Dendritic cell treated with granulocyte-macrophage colony-stimulating factor and Interleukin-4, amounts not matched to agents 40 ng/mL and 50 ng/mL, for 4 days (primary cell): ENCODE results near the gene TMEM164.
"Not testable (repeated sequence)": the region's sequence is repeated elsewhere in the genome, so short reads cannot be mapped to it uniquely, and the experiment has no call there.

Experiments used
- H3K27ac Mint-ChIP-seq: one replicate; pipeline ENCODE4 v1.8.0; 2022; ENCODE audit warnings: mild to moderate bottlenecking, mixed read lengths
- H3K27me3 Mint-ChIP-seq: one replicate; pipeline ENCODE4 v1.8.0; 2022; ENCODE audit warnings: mild to moderate bottlenecking, mixed read lengths
- H3K36me3 Mint-ChIP-seq: one replicate; pipeline ENCODE4 v1.8.0; 2022; ENCODE audit warnings: low read depth, mixed read lengths
- H3K4me1 Mint-ChIP-seq: one replicate; pipeline ENCODE4 v1.8.0; 2022; ENCODE audit warnings: low read depth, mixed read lengths
- H3K4me3 Mint-ChIP-seq: one replicate; pipeline ENCODE4 v1.8.0; 2022; ENCODE audit warnings: mild to moderate bottlenecking, moderate library complexity, mixed read lengths
- H3K9me3 Mint-ChIP-seq: one replicate; pipeline ENCODE4 v1.8.0; 2022; ENCODE audit warnings: mixed read lengths
- intact Hi-C: fragments of 100-400 bp; cut with micrococcal nuclease; formaldehyde crosslinking; loops from one replicate; pipeline ENCODE4 v1.15.0; 2022

The TMEM164 gene

DNA sequence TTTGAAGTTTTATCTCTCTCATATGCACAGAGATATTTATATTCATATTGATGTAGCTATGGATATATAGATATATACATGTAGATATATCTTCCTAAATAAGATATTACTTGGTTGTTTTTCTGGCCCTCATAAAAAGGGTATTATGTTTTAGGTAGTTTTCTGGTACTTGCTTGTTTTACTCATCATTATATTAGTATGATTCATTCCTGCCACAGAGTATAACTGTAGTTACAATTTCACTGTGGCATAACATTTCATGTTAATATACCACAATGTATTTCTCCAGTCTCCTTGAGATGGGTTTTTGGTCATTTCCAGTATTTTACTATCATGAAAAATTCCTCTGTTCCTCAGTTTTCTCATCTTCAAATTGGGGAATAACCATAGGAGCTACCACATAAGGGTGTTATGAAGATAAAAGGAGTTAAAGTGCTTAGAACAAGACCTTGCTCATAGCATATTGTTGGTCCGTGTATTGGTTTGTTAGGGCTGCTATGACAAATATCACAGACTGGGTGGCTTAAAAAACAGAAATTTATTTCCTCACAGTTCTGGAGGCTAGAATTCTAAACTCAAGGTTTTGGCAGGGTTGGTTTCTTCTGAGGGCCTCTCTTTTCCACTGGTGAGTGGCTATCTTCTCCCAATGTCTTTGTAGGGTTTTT, 129.7 kb downstream of the TMEM164 start:
- intact Hi-C loops = no loop called here
- Mint-ChIP-seq H3K4me1 (peaks cover 13% of the 10 kb centered on the region), H3K4me3 (no peak overlapping the region), H3K36me3 (peaks cover 6% of the 10 kb centered on the region), H3K27me3 (no peaks in the 10 kb centered on the region), H3K9me3 (no peaks in the 10 kb centered on the region), H3K27ac (no peak overlapping the region)

DNA sequence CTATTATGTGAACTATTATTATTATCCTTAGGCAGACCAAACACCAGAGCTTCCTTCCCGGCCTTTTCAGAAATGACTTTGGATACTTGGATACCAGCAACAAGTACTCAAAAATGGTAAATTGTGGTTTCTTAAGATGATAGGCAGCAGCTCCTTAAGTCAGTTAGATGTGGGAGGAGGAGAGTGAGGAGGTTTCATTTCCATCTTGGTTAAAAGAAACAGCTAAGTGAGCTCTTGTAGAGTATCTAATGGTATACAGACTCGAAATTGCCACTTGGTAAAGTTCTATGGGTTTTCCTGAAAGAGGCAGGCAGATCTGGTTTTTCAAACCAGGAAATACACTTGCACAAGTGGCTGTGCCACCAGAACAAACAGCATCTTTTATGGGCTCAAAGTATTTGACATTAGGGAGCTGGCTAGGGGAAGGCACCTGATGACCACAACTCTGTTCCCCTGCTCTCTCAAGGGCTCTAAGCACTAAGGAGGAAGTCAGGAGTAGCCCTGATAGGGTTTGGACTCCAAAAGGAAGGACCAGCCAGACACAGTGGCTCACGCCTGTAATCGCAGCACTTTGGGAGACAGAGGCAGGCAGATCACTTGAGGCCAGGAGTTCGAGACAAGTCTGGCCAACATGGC, 130.9 kb downstream of the TMEM164 start:
- intact Hi-C loops = no loop called here
- Mint-ChIP-seq H3K36me3 (peaks cover 6% of the 10 kb centered on the region), H3K27me3 (no peaks in the 10 kb centered on the region), H3K4me1 (peaks cover 13% of the 10 kb centered on the region), H3K9me3 (no peaks in the 10 kb centered on the region), H3K4me3 (no peak overlapping the region), H3K27ac (peak overlapping the region; percentile 45)

DNA sequence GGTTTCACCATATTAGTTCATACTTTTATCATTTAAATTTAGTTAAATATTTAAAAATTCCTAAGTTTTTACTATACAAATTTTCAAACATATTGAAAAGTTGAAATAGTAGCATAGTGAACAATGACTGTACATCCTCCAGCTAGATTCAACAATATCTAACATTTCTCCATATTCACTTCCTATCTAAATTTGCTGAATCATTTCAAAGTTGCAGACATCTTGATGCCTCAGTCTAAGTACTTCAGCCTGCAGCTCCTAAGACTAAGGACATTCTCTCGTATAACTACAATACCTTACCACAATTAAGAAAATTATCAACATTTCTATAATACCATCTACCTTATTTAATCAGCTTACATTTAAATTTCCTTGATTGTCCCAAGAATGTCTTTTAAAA, 132.7 kb downstream of the TMEM164 start:
- intact Hi-C loops = no loop called here
- Mint-ChIP-seq H3K9me3 (no peaks in the 10 kb centered on the region), H3K27ac (no peak overlapping the region), H3K4me3 (no peak overlapping the region), H3K27me3 (no peaks in the 10 kb centered on the region), H3K4me1 (peaks cover 13% of the 10 kb centered on the region), H3K36me3 (peaks cover 4% of the 10 kb centered on the region)

DNA sequence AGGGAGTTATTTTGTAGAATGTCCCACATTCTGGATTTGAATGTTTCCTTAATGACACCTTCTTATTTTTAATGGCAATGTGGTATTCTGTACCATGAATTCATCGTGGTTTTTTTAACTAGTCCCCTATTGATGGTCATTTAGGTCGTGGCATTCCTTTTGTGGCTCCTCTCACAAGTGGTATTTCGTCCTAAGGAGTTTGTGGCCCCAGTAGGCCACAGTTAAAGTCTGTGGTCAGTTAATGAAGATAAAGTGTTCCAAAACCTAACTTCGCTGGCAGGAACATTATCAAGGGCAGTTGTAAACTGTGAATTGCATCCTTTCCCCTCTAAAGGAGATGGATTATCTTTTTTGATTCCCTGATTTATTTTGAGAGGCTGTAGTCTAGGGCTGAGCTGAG, 133.2 kb downstream of the TMEM164 start:
- no peaks in the 10 kb centered on the region for H3K27me3 Mint-ChIP-seq
- H3K27ac Mint-ChIP-seq = no peak overlapping the region
- H3K9me3 Mint-ChIP-seq = no peaks in the 10 kb centered on the region
- H3K4me3 Mint-ChIP-seq = no peak overlapping the region
- intact Hi-C loops = no loop called here
- peaks cover 17% of the 10 kb centered on the region for H3K4me1 Mint-ChIP-seq
- H3K36me3 Mint-ChIP-seq = no peaks in the 10 kb centered on the region

DNA sequence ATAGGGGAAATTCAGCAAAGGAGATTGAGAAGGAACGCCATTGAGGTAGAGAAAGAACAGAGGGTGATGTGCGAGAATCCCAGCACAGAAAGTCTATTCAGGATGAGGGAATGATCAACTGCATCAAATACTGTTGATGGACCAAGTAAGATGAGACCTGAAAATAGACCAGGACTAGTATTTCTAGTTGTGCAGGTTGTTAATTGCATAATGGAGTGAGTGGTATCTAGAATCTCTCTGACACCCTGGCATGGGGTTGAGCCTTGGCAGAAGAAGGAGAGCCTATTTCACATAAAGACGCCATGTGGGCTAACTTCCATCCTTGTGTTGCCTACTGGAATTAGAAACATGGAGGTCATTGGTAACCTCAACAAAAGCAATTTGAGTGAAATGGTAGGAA, 135.6 kb downstream of the TMEM164 start:
- no peaks in the 10 kb centered on the region for H3K9me3 Mint-ChIP-seq
- intact Hi-C loops = no loop called here
- H3K27ac Mint-ChIP-seq = no peak overlapping the region
- no peak overlapping the region for H3K4me3 Mint-ChIP-seq
- no peaks in the 10 kb centered on the region for H3K27me3 Mint-ChIP-seq
- peaks cover 24% of the 10 kb centered on the region for H3K4me1 Mint-ChIP-seq
- no peaks in the 10 kb centered on the region for H3K36me3 Mint-ChIP-seq

DNA sequence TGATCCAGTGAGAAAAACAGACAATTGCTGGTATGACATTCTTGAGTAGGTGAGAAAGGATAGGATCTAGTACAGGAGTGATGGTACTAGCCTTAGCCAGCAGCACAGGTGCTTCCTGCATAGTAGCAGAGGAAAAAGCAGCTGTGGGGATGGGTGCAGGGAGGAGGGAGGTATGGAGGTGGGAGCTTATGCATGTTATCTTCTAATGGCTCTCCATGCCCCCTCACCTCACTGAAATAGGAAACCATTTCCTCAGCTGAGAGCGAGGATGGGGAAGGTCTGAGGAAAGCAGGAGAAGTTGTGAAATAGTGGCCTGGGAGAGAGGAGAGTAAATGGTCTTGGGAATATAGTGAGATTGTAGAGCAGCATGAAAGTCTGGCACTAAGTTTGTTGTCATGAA, 136.3 kb downstream of the TMEM164 start:
- Mint-ChIP-seq H3K9me3 (no peaks in the 10 kb centered on the region), H3K27ac (no peak overlapping the region), H3K36me3 (no peaks in the 10 kb centered on the region), H3K4me3 (no peak overlapping the region), H3K4me1 (peaks cover 24% of the 10 kb centered on the region), H3K27me3 (no peaks in the 10 kb centered on the region)
- intact Hi-C loops = no loop called here

DNA sequence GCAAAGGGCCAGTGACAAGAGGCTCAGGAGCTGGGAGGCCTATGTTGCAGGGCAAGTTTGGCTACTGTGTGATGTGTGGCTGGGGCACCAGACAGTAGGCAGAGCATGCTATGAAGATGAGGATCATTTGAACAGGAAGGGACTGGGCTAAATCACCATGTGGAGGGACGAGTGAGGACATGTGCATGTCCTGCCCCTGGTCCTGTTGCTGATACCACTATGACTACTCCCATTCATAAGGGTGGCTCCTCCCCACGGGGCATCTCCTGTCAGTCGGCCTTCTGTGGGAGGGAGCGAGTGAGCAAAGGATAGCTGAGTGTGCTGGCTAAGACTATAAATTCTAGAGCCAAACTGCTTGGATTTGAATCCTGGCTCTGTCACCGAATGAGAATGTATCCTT, 139.2 kb downstream of the TMEM164 start:
- Mint-ChIP-seq H3K4me3 (no peak overlapping the region), H3K27ac (no peak overlapping the region), H3K9me3 (no peaks in the 10 kb centered on the region), H3K27me3 (no peaks in the 10 kb centered on the region), H3K4me1 (peaks cover 35% of the 10 kb centered on the region), H3K36me3 (peaks cover 16% of the 10 kb centered on the region)
- intact Hi-C loops = loop anchor here (10.0 kb wide), 2 partner anchors 97 to 427 kb away; no protein-coding TSS in a partner anchor

DNA sequence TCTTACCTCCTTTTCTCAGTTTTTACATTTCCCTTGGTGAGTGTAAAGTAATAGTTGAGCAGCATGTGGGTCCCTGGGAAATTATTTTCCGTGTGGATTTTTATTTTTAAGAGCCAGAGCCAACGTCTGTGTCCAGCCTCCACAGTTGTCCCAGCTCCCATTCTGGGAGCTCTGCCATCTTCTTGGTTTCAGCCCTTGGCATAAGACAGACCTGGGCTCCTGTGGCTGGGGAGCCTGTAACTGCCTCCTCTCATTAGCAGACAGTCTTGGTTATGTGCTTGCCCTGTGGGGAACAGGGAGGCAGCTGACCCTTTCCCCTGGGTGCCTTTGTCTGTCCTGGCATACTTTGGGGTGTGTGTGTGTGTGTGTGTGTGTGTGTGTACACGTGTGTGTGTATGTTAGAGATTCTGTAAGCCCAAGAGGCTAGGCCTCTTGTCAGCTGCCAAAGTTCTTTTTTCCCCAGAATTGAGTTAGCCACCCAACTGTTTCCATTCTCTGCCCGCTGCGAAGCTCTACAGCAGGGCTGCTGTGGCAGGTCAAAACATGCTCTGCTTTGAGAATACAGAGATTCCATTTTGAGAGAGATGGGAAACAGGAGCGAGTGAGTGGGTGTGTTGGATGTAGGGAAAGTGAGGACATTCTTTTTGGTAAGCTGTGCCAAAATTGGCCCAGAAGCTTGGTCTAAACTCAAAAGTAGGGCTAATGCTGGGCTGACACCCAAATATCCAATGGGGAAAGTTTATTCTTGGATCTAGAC, 140.7 kb downstream of the TMEM164 start:
- peaks cover 31% of the 10 kb centered on the region for H3K36me3 Mint-ChIP-seq
- H3K27ac Mint-ChIP-seq = peak overlapping the region; percentile 41
- H3K4me3 Mint-ChIP-seq = no peak overlapping the region
- intact Hi-C loops = loop anchor here (10.0 kb wide), 2 partner anchors 99 to 429 kb away; no protein-coding TSS in a partner anchor
- no peaks in the 10 kb centered on the region for H3K27me3 Mint-ChIP-seq
- H3K9me3 Mint-ChIP-seq = no peaks in the 10 kb centered on the region
- H3K4me1 Mint-ChIP-seq = peaks cover 35% of the 10 kb centered on the region

DNA sequence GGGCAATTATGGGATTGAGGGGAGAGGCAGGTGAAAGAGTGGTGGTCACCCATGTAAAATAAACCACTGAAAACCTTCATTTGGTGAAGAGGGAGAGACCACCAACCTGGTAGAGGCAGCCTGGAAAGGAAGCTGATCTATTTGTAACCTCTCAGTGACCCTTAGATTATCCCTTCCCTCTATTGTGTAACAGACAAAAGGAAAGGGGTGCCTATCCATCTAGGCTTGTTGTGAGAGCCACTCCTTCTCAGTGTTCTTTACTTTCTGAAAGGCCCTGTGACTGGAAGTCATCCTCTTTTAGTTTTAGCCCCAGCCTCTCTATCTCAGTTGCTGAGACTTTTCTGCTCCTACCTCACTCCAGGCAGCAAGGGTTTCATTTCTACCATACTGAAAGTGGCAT, 142.4 kb downstream of the TMEM164 start:
- Mint-ChIP-seq H3K4me1 (peaks cover 43% of the 10 kb centered on the region), H3K27ac (no peak overlapping the region), H3K9me3 (no peaks in the 10 kb centered on the region), H3K36me3 (peaks cover 48% of the 10 kb centered on the region), H3K4me3 (no peak overlapping the region), H3K27me3 (no peaks in the 10 kb centered on the region)
- intact Hi-C loops = loop anchor here (5.0 to 10.0 kb wide), 3 partner anchors 101 to 431 kb away; no protein-coding TSS in a partner anchor

DNA sequence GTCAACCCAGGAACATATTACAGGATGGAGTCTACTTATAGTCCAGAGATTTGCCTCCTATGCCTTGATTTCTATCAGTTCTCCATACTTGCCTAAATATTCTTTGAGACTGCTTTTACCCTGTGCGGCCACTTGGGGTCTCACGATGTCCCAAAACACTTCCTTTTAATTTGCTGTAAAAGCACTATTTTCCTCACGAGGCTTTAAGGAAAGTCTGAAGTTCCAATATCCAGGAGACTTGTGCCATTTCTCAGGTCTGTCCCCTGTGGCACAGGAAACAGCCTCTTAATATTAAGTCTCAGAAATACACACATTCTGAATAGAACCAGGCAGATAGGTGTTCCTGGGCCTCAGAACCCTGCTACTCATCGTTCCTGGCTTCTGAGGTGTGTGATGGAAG, 142.9 kb downstream of the TMEM164 start:
- Mint-ChIP-seq H3K27ac (no peak overlapping the region), H3K9me3 (no peaks in the 10 kb centered on the region), H3K36me3 (peaks cover 50% of the 10 kb centered on the region), H3K4me1 (peaks cover 43% of the 10 kb centered on the region), H3K4me3 (no peak overlapping the region), H3K27me3 (no peaks in the 10 kb centered on the region)
- intact Hi-C loops = loop anchor here (5.0 to 10.0 kb wide), 3 partner anchors 101 to 431 kb away; no protein-coding TSS in a partner anchor

DNA sequence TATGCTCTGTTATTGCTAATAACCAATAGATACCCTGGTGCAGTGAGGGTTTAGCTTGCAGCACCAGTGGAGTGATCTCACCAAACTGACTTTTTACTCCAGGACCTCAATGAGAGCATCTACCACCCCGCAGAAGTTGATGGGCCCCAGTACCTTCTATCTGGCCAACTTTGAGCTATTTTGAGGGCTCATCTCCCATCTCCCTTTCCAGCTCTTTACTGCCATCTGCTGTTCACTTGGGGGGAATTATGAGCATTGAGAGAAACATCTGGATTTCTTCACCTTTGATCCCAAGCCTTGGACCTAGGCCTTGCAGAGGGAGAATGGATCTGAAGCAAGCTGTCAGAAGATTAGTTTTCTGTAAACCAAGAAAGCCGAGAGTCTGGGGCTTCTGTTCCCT, 143.6 kb downstream of the TMEM164 start:
- H3K27me3 Mint-ChIP-seq = no peaks in the 10 kb centered on the region
- peaks cover 37% of the 10 kb centered on the region for H3K4me1 Mint-ChIP-seq
- H3K27ac Mint-ChIP-seq = no peak overlapping the region
- no peak overlapping the region for H3K4me3 Mint-ChIP-seq
- H3K36me3 Mint-ChIP-seq = peaks cover 50% of the 10 kb centered on the region
- H3K9me3 Mint-ChIP-seq = no peaks in the 10 kb centered on the region
- intact Hi-C loops = loop anchor here (5.0 to 10.0 kb wide), 3 partner anchors 102 to 432 kb away; no protein-coding TSS in a partner anchor

DNA sequence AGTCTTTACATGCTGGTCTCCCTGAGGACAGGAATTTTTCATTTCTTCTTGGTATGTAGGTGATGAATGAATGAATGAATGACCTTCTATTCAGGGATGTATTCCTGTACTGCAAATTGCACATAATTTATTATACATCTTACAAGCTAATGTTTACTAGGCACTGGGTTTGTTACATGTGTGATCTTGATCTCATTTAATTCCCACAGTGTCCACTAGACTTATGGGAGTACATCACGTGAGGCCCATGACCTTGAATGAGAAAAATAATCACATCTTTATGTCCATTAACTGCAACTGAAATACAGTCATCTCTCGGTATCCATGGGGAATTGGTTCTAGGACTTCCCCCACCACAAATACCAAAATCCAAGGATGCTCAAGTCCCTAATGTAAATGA, 150.3 kb downstream of the TMEM164 start:
- Mint-ChIP-seq H3K36me3 (peaks cover 54% of the 10 kb centered on the region), H3K9me3 (no peaks in the 10 kb centered on the region), H3K4me1 (peaks cover 26% of the 10 kb centered on the region), H3K27me3 (no peaks in the 10 kb centered on the region), H3K27ac (no peak overlapping the region), H3K4me3 (no peak overlapping the region)
- intact Hi-C loops = no loop called here

DNA sequence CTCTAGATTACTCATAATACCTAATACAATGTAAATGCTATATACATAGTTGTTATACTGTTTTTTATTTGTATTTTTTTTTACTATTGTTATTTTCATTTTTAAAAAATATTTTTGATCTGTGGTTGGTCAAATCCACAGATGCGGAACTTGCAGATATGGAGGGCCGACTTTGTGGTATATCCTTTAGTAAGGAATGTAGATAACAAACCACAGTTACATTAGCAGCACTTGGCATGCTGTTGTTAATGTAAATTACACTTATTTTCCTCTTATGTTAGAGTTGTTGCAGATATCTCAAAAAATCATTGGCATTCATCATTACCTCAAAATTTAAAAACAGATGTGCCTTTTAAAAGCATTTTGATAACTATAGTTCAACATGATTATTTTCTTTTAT, 151.0 kb downstream of the TMEM164 start:
- H3K27ac Mint-ChIP-seq = no peak overlapping the region
- H3K9me3 Mint-ChIP-seq = no peaks in the 10 kb centered on the region
- intact Hi-C loops = no loop called here
- no peaks in the 10 kb centered on the region for H3K27me3 Mint-ChIP-seq
- H3K4me3 Mint-ChIP-seq = no peak overlapping the region
- H3K4me1 Mint-ChIP-seq = peaks cover 27% of the 10 kb centered on the region
- peaks cover 48% of the 10 kb centered on the region for H3K36me3 Mint-ChIP-seq

DNA sequence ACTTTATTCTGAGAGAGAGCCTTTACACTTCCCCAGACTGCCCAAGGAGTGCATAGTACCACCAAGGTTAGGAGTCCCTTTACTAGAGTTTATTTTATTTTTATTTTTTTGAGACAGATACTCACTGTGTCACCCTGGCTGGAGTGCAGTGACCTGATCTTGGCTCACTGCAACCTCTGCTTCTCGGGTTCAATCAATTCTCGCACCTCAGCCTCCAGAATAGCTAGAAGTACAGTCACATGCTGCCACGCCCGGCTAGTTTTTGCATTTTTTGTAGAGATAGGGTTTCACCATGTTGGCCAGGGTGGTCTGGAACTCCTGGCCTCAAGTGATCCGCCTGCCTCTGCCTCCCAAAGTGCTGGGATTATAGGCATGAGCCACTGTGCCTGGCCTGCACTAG, 151.4 kb downstream of the TMEM164 start:
- H3K4me3 Mint-ChIP-seq, H3K27ac Mint-ChIP-seq, H3K27me3 Mint-ChIP-seq, H3K9me3 Mint-ChIP-seq, intact Hi-C loops: not testable (repeated sequence)
- H3K36me3 Mint-ChIP-seq = peaks cover 48% of the 10 kb centered on the region
- peaks cover 32% of the 10 kb centered on the region for H3K4me1 Mint-ChIP-seq
